ENCODE data around the gene PGAP6.
"Not testable (repeated sequence)": the region's sequence is repeated elsewhere in the genome, so short reads cannot be mapped to it uniquely, and the experiment has no call there.

The PGAP6 gene

GRCh38 chr16:366476-366875 lies 15.3 kb downstream of the PGAP6 start:
- DNase-seq, result no peak

GRCh38 chr16:364595-365491 lies 16.9 kb downstream of the PGAP6 start:
- no peak for DNase-seq

GRCh38 chr16:363766-364490 lies 17.9 kb downstream of the PGAP6 start:
- no peak for DNase-seq

GRCh38 chr16:363110-363765 lies 18.5 kb downstream of the PGAP6 start:
- DNase-seq, result no peak

- not testable (repeated sequence) for DNase-seq
Measured at GRCh38 chr16:362702-362999, 19.1 kb downstream of the PGAP6 start.

GRCh38 chr16:361872-362701 lies 19.7 kb downstream of the PGAP6 start:
- peak; percentile 70 for DNase-seq

- DNase-seq, result no peak
Measured at GRCh38 chr16:361341-361871, 20.4 kb downstream of the PGAP6 start.

GRCh38 chr16:360698-361336 lies 21.0 kb downstream of the PGAP6 start:
- DNase-seq, result no peak

- no peak for DNase-seq
Measured at GRCh38 chr16:359871-360697, 21.7 kb downstream of the PGAP6 start.

- DNase-seq, result no peak
Measured at GRCh38 chr16:359067-359763, 22.6 kb downstream of the PGAP6 start.

GRCh38 chr16:356741-357140 lies 25.0 kb downstream of the PGAP6 start:
- DNase-seq, result no peak

GRCh38 chr16:354971-355461 lies 26.8 kb downstream of the PGAP6 start:
- peak; percentile 55 for DNase-seq

- DNase-seq, result no peak
Measured at GRCh38 chr16:354291-354881, 27.4 kb downstream of the PGAP6 start.

GRCh38 chr16:353404-354290 lies 28.1 kb downstream of the PGAP6 start:
- no peak for DNase-seq

GRCh38 chr16:352547-353403 lies 29.0 kb downstream of the PGAP6 start, which contains the start of gene AXIN1:
Gene AXIN1, minus strand, starts transcription at chr16:352723. Its CDS starts 5,698 bp downstream, at chr16:347025.
- peak; percentile 98 for DNase-seq

- DNase-seq, result no peak
Measured at GRCh38 chr16:351804-352520, 29.8 kb downstream of the PGAP6 start.

GRCh38 chr16:350203-350602 lies 31.6 kb downstream of the PGAP6 start:
- no peak for DNase-seq

Data from central memory CD4-positive, alpha-beta T cell (primary cell).